ENCODE measurements around the gene SLC2A5.

SLC2A5 gene

DNA sequence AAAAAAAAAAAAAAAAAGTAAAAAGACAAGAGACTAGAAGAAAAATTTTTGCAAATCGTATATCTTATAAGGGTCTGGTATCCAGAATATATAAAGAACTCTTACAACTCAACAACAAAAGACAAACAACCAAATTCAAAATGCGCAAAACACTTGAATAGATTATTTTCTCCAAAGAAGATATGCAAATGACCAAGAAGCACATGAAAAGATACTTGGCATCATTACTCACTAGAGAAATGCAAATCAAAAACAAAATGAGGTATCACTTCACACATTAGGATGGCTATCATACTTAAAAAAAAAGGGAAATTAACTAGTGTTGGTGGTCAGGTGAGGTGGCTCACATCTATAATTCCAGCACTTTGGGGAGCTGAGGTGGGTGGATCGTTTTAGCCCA, 12.0 kb upstream of the SLC2A5 start:
- Histone ChIP-seq H3K79me2 (ENCODE audit: control insufficient read depth, low read length) (0 out of 2 replicates have a peak, but pooled peaks cover 2% of the 10 kb centered on the region), H3K36me3 (ENCODE audit: control insufficient read depth, low read length) (0 out of 2 replicates have a peak, but pooled peaks cover 5% of the 10 kb centered on the region), H3K27me3 (ENCODE audit: control insufficient read depth, low read length) (no peaks in the 10 kb centered on the region), H3K4me2 (ENCODE audit: low read length) (peak overlapping the region; percentile 69), H3K4me1 (ENCODE audit: control insufficient read depth, low read length) (peaks cover 100% of the 10 kb centered on the region), H3K4me3 (ENCODE audit: low read length) (peak overlapping the region; percentile 57), H3F3A (ENCODE audit: control insufficient read depth, insufficient read depth) (peaks cover 37% of the 10 kb centered on the region), H3K9me2 (replicated peaks; ENCODE audit: control insufficient read depth, low read length) (no peaks in the 10 kb centered on the region), H4K20me1 (ENCODE audit: control insufficient read depth, insufficient read depth, low read depth, low read length) (no peaks in the 10 kb centered on the region), H3K27ac (ENCODE audit: low read depth, low read length) (peak overlapping the region; percentile 97), H3K9me3 (ENCODE audit: control insufficient read depth, insufficient read depth, low read length) (no peaks in the 10 kb centered on the region)
- TF ChIP-seq, protein P1, sequence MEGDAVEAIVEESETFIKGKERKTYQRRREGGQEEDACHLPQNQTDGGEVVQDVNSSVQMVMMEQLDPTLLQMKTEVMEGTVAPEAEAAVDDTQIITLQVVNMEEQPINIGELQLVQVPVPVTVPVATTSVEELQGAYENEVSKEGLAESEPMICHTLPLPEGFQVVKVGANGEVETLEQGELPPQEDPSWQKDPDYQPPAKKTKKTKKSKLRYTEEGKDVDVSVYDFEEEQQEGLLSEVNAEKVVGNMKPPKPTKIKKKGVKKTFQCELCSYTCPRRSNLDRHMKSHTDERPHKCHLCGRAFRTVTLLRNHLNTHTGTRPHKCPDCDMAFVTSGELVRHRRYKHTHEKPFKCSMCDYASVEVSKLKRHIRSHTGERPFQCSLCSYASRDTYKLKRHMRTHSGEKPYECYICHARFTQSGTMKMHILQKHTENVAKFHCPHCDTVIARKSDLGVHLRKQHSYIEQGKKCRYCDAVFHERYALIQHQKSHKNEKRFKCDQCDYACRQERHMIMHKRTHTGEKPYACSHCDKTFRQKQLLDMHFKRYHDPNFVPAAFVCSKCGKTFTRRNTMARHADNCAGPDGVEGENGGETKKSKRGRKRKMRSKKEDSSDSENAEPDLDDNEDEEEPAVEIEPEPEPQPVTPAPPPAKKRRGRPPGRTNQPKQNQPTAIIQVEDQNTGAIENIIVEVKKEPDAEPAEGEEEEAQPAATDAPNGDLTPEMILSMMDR (IDR thresholded peaks at IDR 0.05; ENCODE audit: low read depth, low read length, poor library complexity, severe bottlenecking): no peak
- TF ChIP-seq EZH2phosphoT487 (IDR thresholded peaks at IDR 0.05; ENCODE audit: borderline replicate concordance, low read length): no peak

DNA sequence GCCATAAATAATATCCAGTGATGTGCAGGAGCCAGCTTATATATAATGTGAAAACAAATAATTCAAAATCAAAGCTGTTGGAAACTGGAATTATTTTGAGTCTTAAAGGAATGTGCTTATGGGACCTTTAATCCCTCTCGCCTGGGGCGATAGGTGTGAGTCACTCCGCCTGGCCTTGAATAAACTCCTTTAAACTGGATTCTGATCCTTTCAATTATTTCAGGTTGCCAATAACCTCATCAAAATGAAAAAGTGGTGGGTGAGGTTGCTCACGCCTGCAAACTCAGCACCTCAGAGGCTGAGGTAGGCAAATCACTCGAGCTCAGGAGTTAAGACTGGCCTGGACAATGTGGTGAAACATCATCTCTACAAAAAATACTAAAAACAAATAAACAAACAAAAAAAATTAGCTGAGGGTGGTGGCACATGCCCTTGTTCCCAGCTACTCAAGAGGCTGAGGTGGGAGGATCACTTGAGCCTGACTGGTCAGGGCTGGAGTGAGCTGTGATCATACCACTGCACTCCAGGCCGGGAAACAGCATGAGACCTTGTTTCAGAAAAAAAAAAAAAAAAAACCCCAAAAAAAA, 11.4 kb upstream of the SLC2A5 start:
- Histone ChIP-seq H3K27me3 (ENCODE audit: control insufficient read depth, low read length) (no peaks in the 10 kb centered on the region), H3K9me3 (ENCODE audit: control insufficient read depth, insufficient read depth, low read length) (no peaks in the 10 kb centered on the region), H3K79me2 (ENCODE audit: control insufficient read depth, low read length) (0 out of 2 replicates have a peak, but pooled peaks cover 2% of the 10 kb centered on the region), H3K27ac (ENCODE audit: low read depth, low read length) (peak overlapping the region; percentile 97), H3F3A (ENCODE audit: control insufficient read depth, insufficient read depth) (peaks cover 40% of the 10 kb centered on the region), H3K4me3 (ENCODE audit: low read length) (peak overlapping the region; percentile 57), H4K20me1 (ENCODE audit: control insufficient read depth, insufficient read depth, low read depth, low read length) (no peaks in the 10 kb centered on the region), H3K4me1 (ENCODE audit: control insufficient read depth, low read length) (peaks cover 100% of the 10 kb centered on the region), H3K4me2 (ENCODE audit: low read length) (peak overlapping the region; percentile 69), H3K36me3 (ENCODE audit: control insufficient read depth, low read length) (0 out of 2 replicates have a peak, but pooled peaks cover 5% of the 10 kb centered on the region), H3K9me2 (replicated peaks; ENCODE audit: control insufficient read depth, low read length) (no peaks in the 10 kb centered on the region)
- TF ChIP-seq EZH2phosphoT487 (IDR thresholded peaks at IDR 0.05; ENCODE audit: borderline replicate concordance, low read length): no peak
- TF ChIP-seq, protein P1 (IDR thresholded peaks at IDR 0.05; ENCODE audit: low read depth, low read length, poor library complexity, severe bottlenecking): no peak

DNA sequence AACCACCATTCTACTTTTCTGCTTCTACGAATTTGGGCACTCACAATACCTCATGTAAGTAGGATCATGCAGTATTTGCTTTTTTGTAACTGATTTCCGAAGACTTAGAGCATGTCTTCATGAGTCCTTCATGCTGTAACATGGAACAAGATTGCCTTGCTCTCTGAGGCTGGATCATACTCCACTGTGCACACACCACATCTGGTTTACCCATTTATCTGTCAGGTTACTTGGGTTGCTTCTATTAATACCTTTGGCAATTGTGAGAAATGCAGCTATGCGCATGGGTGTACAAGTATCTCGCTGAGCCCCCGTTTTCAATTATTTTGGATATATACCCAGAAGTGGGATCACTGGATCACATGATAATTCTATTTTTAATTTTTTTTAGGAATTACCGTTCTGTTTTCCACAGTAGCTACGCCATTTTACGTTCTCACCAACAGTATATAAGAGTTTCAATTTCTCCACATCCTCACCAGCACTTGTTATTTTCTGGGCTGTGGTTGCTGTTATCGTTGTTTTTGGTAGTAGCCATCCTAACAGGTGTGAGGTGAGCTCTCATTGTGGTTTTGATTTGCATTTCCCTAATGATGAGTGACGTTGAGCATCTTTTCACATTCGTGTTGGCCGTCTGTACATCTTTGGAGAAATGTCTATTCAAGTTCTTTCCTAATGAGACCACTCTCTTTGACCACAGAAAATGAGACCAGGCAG, 10.7 kb upstream of the SLC2A5 start:
- H3K36me3 ChIP-seq (ENCODE audit: control insufficient read depth, low read length): 0 out of 2 replicates have a peak, but pooled peaks cover 5% of the 10 kb centered on the region
- peak overlapping the region; percentile 61 for H3K4me3 ChIP-seq (ENCODE audit: low read length)
- TF ChIP-seq, protein P1 (IDR thresholded peaks at IDR 0.05; ENCODE audit: low read depth, low read length, poor library complexity, severe bottlenecking): no peak
- no peak for TF ChIP-seq EZH2phosphoT487 (IDR thresholded peaks at IDR 0.05; ENCODE audit: borderline replicate concordance, low read length)
- H3K4me1 ChIP-seq (ENCODE audit: control insufficient read depth, low read length): peaks cover 100% of the 10 kb centered on the region
- no peaks in the 10 kb centered on the region for H4K20me1 ChIP-seq (ENCODE audit: control insufficient read depth, insufficient read depth, low read depth, low read length)
- H3K79me2 ChIP-seq (ENCODE audit: control insufficient read depth, low read length): 0 out of 2 replicates have a peak, but pooled peaks cover 2% of the 10 kb centered on the region
- peak overlapping the region; percentile 69 for H3K4me2 ChIP-seq (ENCODE audit: low read length)
- H3K27me3 ChIP-seq (ENCODE audit: control insufficient read depth, low read length): no peaks in the 10 kb centered on the region
- H3K9me2 ChIP-seq (replicated peaks; ENCODE audit: control insufficient read depth, low read length): no peaks in the 10 kb centered on the region
- peaks cover 44% of the 10 kb centered on the region for H3F3A ChIP-seq (ENCODE audit: control insufficient read depth, insufficient read depth)
- H3K9me3 ChIP-seq (ENCODE audit: control insufficient read depth, insufficient read depth, low read length): no peaks in the 10 kb centered on the region
- H3K27ac ChIP-seq (ENCODE audit: low read depth, low read length): peak overlapping the region; percentile 97

Data from DOHH2 (cell line).